A204.1 (cell line): ENCODE measurements around the gene TAOK3.
"Not testable (repeated sequence)": the region's sequence is repeated elsewhere in the genome, so short reads cannot be mapped to it uniquely, and the experiment has no call there.

Experiments
- FAIRE-seq: peaks from 2 replicates; lab custom pipeline; 2012; peaks lifted over from hg19 to GRCh38; lab: Jason Lieb, UNC

TAOK3 gene

GRCh38 chr12:118292836-118293235 is 79.9 kb downstream of the TAOK3 start:
- FAIRE-seq = no peak

DNA sequence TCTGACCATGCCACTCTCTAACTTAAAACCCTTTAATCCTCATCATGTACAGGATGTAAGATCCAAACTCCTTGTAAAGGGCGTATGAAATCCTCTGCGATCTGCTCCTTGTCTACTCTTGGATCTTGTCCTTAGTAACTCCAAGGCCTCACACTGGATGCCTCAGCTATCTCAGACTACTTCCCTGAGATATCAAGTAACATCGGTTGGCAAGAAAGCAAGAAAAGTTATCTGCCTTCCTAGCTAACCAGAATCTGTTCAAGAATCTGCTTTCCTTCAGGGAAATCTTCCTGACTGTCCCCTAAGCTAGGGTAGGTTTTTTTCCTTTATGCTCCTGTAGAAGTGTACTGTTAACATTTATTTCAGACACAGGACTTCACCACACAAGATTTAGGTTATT is 82.6 kb downstream of the TAOK3 start:
- no peak for FAIRE-seq

GRCh38 chr12:118288174-118288573 is 84.5 kb downstream of the TAOK3 start:
- no peak for FAIRE-seq

GRCh38 chr12:118287728-118288127 is 85.0 kb downstream of the TAOK3 start:
- no peak for FAIRE-seq

DNA sequence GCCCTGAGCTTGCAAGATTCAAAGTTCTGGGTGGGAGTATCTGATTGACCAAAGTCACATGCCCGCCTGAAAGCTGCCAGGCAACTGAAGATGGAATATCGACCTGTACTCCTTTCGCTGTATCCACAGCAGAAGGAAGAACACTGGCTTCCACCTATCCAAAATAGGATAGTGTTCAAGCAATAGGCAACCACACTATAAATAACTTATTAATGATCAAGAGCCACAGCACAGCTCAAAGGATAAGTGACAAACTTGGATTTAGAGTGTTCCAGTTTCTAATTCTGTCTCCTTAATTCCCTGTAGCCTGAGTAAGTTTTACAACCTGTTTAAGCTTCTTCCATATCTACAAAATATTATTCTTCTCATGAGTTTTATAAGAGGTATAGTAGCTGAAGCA is 89.9 kb downstream of the TAOK3 start:
- no peak for FAIRE-seq

GRCh38 chr12:118278288-118278687 is 94.4 kb downstream of the TAOK3 start:
- FAIRE-seq = not testable (repeated sequence)

DNA sequence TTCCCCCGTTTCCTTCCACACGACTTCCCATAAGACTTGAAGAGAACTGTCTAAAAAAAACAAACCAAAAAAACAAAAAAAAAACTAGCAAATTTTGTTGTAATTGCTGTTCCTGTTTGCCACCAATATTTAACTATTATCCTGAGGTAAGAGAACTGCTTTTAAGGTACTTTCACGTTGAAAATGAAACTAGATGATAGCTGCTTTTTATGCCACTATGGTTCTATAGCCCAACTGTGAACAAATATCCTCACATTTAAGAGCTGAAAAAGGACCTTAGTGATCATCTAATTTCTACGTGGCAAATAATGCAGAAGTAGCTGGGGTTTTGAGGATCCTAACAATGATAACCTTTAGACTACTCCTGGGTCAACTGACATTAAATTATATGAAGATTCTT is 98.6 kb downstream of the TAOK3 start:
- no peak for FAIRE-seq

DNA sequence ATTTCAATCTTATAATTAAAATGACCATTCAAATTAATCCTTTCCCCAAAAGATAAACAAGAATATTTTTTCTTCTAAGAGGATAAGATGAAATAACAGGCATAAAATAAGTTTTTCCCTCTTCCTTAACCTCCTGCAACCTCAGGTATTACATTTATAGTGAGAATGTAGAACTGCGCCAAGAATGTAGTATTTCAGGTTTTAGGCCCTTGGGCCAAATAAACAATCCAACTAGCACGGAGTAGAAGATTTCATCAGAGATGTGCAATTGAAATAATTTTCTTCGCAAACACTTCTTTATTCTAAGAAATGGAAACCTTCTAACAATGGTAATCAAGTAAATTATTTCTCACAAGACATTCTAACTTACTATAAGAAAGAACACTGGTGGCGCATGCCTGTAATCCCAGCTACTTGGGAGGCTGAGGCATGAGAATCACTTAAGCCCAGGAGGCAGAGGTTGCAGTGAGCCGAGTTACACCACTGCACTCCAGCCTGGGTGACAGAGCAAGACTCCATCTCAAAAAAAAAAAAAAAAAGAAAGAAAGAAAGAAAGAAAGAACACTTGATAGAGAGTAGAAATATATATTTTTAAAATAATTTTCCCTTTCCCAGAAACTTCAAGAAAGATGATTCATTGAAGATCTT is 100.8 kb downstream of the TAOK3 start:
- no peak for FAIRE-seq

GRCh38 chr12:118271183-118271582 is 101.5 kb downstream of the TAOK3 start:
- no peak for FAIRE-seq

GRCh38 chr12:118269806-118270205 is 102.9 kb downstream of the TAOK3 start:
- no peak for FAIRE-seq

DNA sequence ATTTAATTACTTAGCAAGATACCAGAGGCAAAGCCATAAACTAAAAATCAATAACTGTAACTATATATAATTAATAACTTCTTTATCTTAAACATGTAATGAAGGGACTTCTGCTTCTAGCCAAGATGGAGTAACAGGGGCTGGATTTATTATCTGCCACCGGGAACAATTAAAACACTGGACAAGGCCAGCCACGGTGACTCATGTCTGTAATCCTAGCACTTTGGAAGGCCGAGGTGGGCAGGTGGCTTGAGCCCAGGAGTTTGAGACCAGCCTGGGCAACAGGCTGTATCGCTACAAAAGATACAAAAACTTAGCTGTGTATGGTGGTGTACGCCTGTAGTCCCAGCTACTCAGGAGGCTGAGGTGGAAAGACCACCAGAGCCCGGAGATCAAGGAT is 113.6 kb downstream of the TAOK3 start:
- no peak for FAIRE-seq

- FAIRE-seq = no peak
These were observed 116.4 kb downstream of the TAOK3 start for GRCh38 chr12:118256352-118256751.

- FAIRE-seq = no peak
These were observed 123.2 kb downstream of the TAOK3 start for GRCh38 chr12:118249547-118249946.

- FAIRE-seq = not testable (repeated sequence)
These were observed 126.8 kb downstream of the TAOK3 start for GRCh38 chr12:118245886-118246285.

GRCh38 chr12:118238888-118239287 is 133.8 kb downstream of the TAOK3 start:
- no peak for FAIRE-seq

GRCh38 chr12:118237908-118238307 is 134.8 kb downstream of the TAOK3 start:
- no peak for FAIRE-seq

GRCh38 chr12:118237052-118237665 is 135.5 kb downstream of the TAOK3 start:
- no peak for FAIRE-seq

DNA sequence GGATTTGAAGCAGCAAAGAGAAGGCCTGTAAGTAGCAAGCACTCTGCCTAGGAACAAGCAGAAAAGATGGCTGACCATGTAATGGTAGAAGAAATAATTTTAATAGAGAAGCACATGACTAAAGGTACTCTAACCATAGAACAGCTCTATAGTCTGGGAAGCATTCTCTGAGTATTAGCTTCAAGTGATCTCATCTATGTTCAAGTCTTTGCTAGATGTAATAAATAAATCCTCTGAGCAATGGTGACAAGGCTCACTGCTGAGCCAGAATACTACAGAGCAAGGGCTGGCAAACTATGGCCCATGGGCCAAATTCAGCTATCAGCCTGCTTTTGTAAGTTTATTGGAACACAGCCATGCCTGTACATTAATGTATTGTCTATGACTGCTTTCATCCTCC is 152.0 kb downstream of the TAOK3 start:
- no peak for FAIRE-seq

GRCh38 chr12:118219772-118220171 is 152.9 kb downstream of the TAOK3 start:
- no peak for FAIRE-seq

DNA sequence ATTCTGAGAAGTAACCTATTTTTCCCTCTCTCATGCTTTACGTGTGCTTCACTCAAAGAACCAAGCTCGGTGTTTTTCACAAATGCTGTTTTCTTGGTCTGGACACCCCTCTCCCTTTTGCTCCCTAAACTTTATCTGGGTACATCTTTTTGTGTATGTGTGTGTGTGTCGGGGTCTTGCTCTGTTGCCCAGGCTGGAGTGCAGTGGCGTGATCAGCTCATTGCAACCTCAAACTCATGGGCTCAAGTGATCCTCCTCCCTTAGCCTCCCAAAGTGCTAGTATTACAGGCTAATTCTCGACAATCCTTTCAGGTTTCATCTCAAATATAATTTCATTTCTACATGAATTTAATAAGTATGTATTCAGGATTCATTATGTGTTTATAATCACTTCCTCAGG is 153.6 kb downstream of the TAOK3 start:
- no peak for FAIRE-seq

DNA sequence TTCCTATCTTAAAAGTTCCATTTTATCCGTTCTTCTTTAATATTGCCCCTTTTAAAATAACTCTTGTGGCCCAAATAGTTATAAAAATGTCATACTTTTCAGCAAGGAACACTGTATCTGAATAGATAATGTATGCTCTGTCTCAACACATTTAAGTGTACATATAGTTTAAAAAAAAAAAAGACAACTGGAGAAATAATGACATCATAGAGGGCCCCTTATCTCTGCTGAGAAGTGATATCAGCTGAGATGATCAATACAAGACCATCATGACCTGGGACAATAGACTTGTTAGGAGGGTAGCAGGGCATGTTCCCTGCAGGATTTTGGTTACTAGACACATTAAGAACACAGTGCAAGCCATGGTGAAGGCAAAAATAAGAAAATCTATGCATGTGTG is 159.3 kb downstream of the TAOK3 start:
- FAIRE-seq = no peak

DNA sequence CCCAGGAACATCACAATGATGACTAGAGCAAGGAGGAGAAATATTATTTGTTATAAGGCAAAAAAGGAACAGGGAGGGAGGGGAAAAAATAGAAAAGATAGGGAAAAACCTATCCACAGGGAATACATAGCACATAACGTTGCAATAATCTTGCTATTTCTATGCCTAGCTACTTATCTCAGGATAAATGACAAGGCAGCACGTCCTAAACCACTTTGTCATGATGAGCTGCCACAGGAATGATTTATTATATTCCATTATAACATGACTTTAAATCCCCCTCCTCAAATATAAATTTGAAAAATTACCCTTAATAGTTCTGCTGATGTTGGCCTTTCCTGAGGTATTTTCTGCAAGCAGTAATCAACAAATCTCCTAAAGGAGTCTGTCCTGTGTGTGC is 160.1 kb downstream of the TAOK3 start:
- no peak for FAIRE-seq

DNA sequence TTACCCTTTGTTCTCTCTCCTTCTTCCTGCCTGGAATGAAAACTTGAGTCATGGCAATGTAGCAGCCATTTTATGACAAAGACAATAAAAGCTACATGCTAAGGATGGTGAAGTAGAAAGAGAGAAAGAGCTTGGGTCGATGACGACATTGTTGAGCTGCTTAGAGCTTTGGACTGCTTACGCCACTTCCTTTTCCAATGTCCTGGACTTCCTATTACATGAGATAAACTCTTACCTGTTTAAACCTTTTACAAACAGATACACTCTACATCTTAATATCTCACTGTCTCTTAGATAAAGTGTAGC is 166.6 kb downstream of the TAOK3 start:
- no peak for FAIRE-seq

- no peak for FAIRE-seq
These were observed 178.7 kb downstream of the TAOK3 start for GRCh38 chr12:118193958-118194357.

- FAIRE-seq = no peak
These were observed 179.2 kb downstream of the TAOK3 start for GRCh38 chr12:118193477-118193876.
